GM15510 (cell line): Measurements from ENCODE around the gene C19orf53.

ENCODE experiments used
- POLR2A ChIP-seq: IDR thresholded peaks from 3 replicates; pipeline ENCODE4 v1.6.1; 2011; ENCODE audit warnings: borderline replicate concordance; ENCODE audit not compliant: insufficient read length; ENCODE audit errors: extremely low read depth

C19orf53 gene

GRCh38 chr19:13806728-13807127 is 32.5 kb downstream of the C19orf53 start:
- no peak for TF ChIP-seq POLR2A

- no peak for TF ChIP-seq POLR2A
Observed at GRCh38 chr19:13807421-13808021, 33.3 kb downstream of the C19orf53 start.

GRCh38 chr19:13808856-13809255 is 34.6 kb downstream of the C19orf53 start:
- no peak for TF ChIP-seq POLR2A

- no peak for TF ChIP-seq POLR2A
Observed at GRCh38 chr19:13812544-13812943, 38.3 kb downstream of the C19orf53 start.

- TF ChIP-seq POLR2A: no peak
Observed at GRCh38 chr19:13813147-13813546, 38.9 kb downstream of the C19orf53 start.

- TF ChIP-seq POLR2A: no peak
Observed at GRCh38 chr19:13814550-13814949, 40.3 kb downstream of the C19orf53 start.

- TF ChIP-seq POLR2A: no peak
Observed at GRCh38 chr19:13817018-13817614, 42.9 kb downstream of the C19orf53 start.

GRCh38 chr19:13817615-13818371 is 43.5 kb downstream of the C19orf53 start:
- no peak for TF ChIP-seq POLR2A

GRCh38 chr19:13819238-13819637 is 45.0 kb downstream of the C19orf53 start:
- TF ChIP-seq POLR2A: no peak

GRCh38 chr19:13821292-13821691 is 47.0 kb downstream of the C19orf53 start:
- TF ChIP-seq POLR2A: no peak

GRCh38 chr19:13823256-13823655 is 49.0 kb downstream of the C19orf53 start:
- TF ChIP-seq POLR2A: no peak

GRCh38 chr19:13823901-13824300 is 49.6 kb downstream of the C19orf53 start:
- TF ChIP-seq POLR2A: no peak

GRCh38 chr19:13824703-13825102 is 50.4 kb downstream of the C19orf53 start:
- TF ChIP-seq POLR2A: no peak

GRCh38 chr19:13825489-13826441 is 51.5 kb downstream of the C19orf53 start:
- no peak for TF ChIP-seq POLR2A

GRCh38 chr19:13826652-13827235 is 52.5 kb downstream of the C19orf53 start:
- no peak for TF ChIP-seq POLR2A

- TF ChIP-seq POLR2A: no peak
Observed at GRCh38 chr19:13827656-13828055, 53.4 kb downstream of the C19orf53 start.
